ENCODE measurements around the gene LONP2. TPM values are rescaled to one million over a fixed set of nuclear protein-coding genes. Genes with fewer than 3 reads are reported as not detected.
A peak's percentile ranks its signal among the peaks of the same experiment; 100 is the strongest.

The LONP2 gene
- total and polyA plus RNA-seq, 2 experiments from 2014 or later = 12.4 to 25.2 TPM

- no peak overlapping the region for H3K27ac Mint-ChIP-seq
- peaks cover 32% of the 10 kb centered on the region for H3K4me1 Mint-ChIP-seq
- TF ChIP-seq CREB1 (CRISPR knock-in tag; IDR thresholded peaks at IDR 0.05; ENCODE audit: low read depth) = no peak
- TF ChIP-seq CTCF (conservative IDR thresholded peaks at IDR 0.05; ENCODE audit: low read depth in 2 of 2) = no peak
- no peak for TF ChIP-seq ZNF462 (CRISPR knock-in tag; IDR thresholded peaks at IDR 0.05)
- TF ChIP-seq STAT1 (IDR thresholded peaks at IDR 0.05; ENCODE audit: unreplicated experiment) = no peak
- TF ChIP-seq POLR2AphosphoS5 (IDR thresholded peaks at IDR 0.05; ENCODE audit: low read depth) = no peak
- TF ChIP-seq NANOG (IDR thresholded peaks at IDR 0.05; ENCODE audit: borderline replicate concordance) = no peak
- no peak for TF ChIP-seq REST (IDR thresholded peaks at IDR 0.05; ENCODE audit: unreplicated experiment)
- TF ChIP-seq EZH2phosphoT487 (IDR thresholded peaks at IDR 0.05; ENCODE audit: unreplicated experiment) = no peak
- no peak for TF ChIP-seq ETS1 (IDR thresholded peaks at IDR 0.05)
- no peak for TF ChIP-seq EZH2 (IDR thresholded peaks at IDR 0.05; ENCODE audit: low read depth, unreplicated experiment)
- TF ChIP-seq ZNF114 (CRISPR knock-in tag; IDR thresholded peaks at IDR 0.05) = no peak
- TF ChIP-seq JUNB (IDR thresholded peaks at IDR 0.05; ENCODE audit: unreplicated experiment) = no peak
- TF ChIP-seq ZNF331 (CRISPR knock-in tag; IDR thresholded peaks at IDR 0.05; ENCODE audit: low read depth) = no peak
- Histone ChIP-seq H3K27me3 (ENCODE audit: insufficient read depth) (no peaks in the 10 kb centered on the region), H4K20me1 (replicated peaks; ENCODE audit: insufficient read depth) (no peaks in the 10 kb centered on the region), H3K27ac (ENCODE audit: low read depth) (0 out of 2 replicates have a peak overlapping the region, but pooled peaks have one; percentile 3), H3K4me1 (ENCODE audit: insufficient read depth) (peaks cover 25% of the 10 kb centered on the region; the same call in 1 of the 2 replicates), H3K4me2 (no peak overlapping the region), H3K9me2 (ENCODE audit: insufficient read depth) (no peaks in the 10 kb centered on the region), H3K36me3 (ENCODE audit: insufficient read depth) (no peaks in the 10 kb centered on the region), H3F3A (replicated peaks; ENCODE audit: low read depth) (no peaks in the 10 kb centered on the region), H2AFZ (no peak overlapping the region), H3K79me2 (replicated peaks; ENCODE audit: insufficient read depth) (no peaks in the 10 kb centered on the region), H3K4me3 (no peak overlapping the region)
- no peak overlapping the region for H3K4me3 Mint-ChIP-seq
- peaks cover 2% of the 10 kb centered on the region for H3K27me3 Mint-ChIP-seq (ENCODE audit: insufficient read depth, low read depth, poor library complexity)
- ATAC-seq (no peak), DNase-seq (ENCODE audit: low spot score) (no peak)
- H3K36me3 Mint-ChIP-seq (ENCODE audit: low read depth) = peaks cover 16% of the 10 kb centered on the region
- no peaks in the 10 kb centered on the region for H3K9me3 Mint-ChIP-seq
Measured at GRCh38 chr16:48332978-48333377, 88.9 kb downstream of the LONP2 start.

All from GM23338 (cell line).